Measurements from ENCODE around the gene CRX.

- TF ChIP-seq POLR2A (IDR thresholded peaks at IDR 0.05; ENCODE audit: low read depth, low read length) (no peak), TAF1 (IDR thresholded peaks at IDR 0.05; ENCODE audit: low read depth, low read length) (no peak), POLR2AphosphoS5 (IDR thresholded peaks at IDR 0.05; ENCODE audit: low read depth, low read length) (no peak)
Measured at GRCh38 chr19:47891622-47891922, 69.8 kb downstream of the CRX start.

All from GM12891 (cell line).